Glomerular visceral epithelial cell (primary cell): ENCODE results near the gene PACSIN3.
"Not testable (repeated sequence)": the region's sequence is repeated elsewhere in the genome, so short reads cannot be mapped to it uniquely, and the experiment has no call there.

Experiments used
- DNase-seq: peaks from one replicate; pipeline ENCODE4 v3.0.0-alpha.2; 2016; ENCODE audit errors: extremely low spot score

Gene PACSIN3

GRCh38 chr11:47192111-47192510 lies 5.9 kb upstream of the PACSIN3 start:
- no peak for DNase-seq

- DNase-seq, result not testable (repeated sequence)
These were observed 4.9 kb upstream of the PACSIN3 start for GRCh38 chr11:47191137-47191536.

- DNase-seq, result peak; percentile 28
These were observed 3.0 kb upstream of the PACSIN3 start for GRCh38 chr11:47189100-47189834.

GRCh38 chr11:47188259-47188658 lies 2.0 kb upstream of the PACSIN3 start:
- DNase-seq, result no peak

- no peak for DNase-seq
These were observed 1.5 kb upstream of the PACSIN3 start for GRCh38 chr11:47187723-47188122.

- peak; percentile 32 for DNase-seq
These were observed 764 bp upstream of the PACSIN3 start for GRCh38 chr11:47186700-47187695.

GRCh38 chr11:47185305-47186075 lies 744 bp downstream of the PACSIN3 start:
- DNase-seq, result peak; percentile 72

- DNase-seq, result no peak
These were observed 1.4 kb downstream of the PACSIN3 start for GRCh38 chr11:47184711-47185304.

GRCh38 chr11:47183969-47184368 lies 2.3 kb downstream of the PACSIN3 start:
- no peak for DNase-seq

GRCh38 chr11:47183031-47183856 lies 3.0 kb downstream of the PACSIN3 start:
- DNase-seq, result no peak

GRCh38 chr11:47182380-47182779 lies 3.9 kb downstream of the PACSIN3 start:
- DNase-seq, result no peak

GRCh38 chr11:47181271-47181670 lies 5.0 kb downstream of the PACSIN3 start:
- DNase-seq, result no peak

- DNase-seq, result no peak
These were observed 6.0 kb downstream of the PACSIN3 start for GRCh38 chr11:47180006-47180787.

GRCh38 chr11:47179655-47179991 lies 6.6 kb downstream of the PACSIN3 start:
- DNase-seq, result peak; percentile 52

GRCh38 chr11:47178737-47179654 lies 7.2 kb downstream of the PACSIN3 start:
- DNase-seq, result no peak

GRCh38 chr11:47178316-47178715 lies 7.9 kb downstream of the PACSIN3 start:
- DNase-seq, result no peak

- DNase-seq, result no peak
These were observed 8.4 kb downstream of the PACSIN3 start for GRCh38 chr11:47177846-47178245.

- DNase-seq, result peak; percentile 64
These were observed 8.9 kb downstream of the PACSIN3 start for GRCh38 chr11:47177229-47177845.
